CD14-positive monocyte (primary cell): ENCODE data around the gene KLHL25. TPM values are rescaled to one million over a fixed set of nuclear protein-coding genes. Genes with fewer than 3 reads are reported as not detected.

Experiments
- DNase-seq, 3 donors: peaks; one replicate each; pipeline ENCODE4 v3.0.0-alpha.2; 2011 to 2022
- H2AFZ ChIP-seq: 2 replicates; pipeline ENCODE4 v1.6.0; 2012; ENCODE audit warnings: mild to moderate bottlenecking, low read depth, low read length, inconsistent platforms; ENCODE audit not compliant: insufficient read depth, poor library complexity, severe bottlenecking
- H3K27ac ChIP-seq, 2 donors: 1 replicate in 1 of 2; 2 replicates in 1 of 2; pipeline ENCODE4 v1.5.1; 2012 to 2013; ENCODE audit warnings: low read length in 2 of 2, control low read depth in 1 of 2, inconsistent platforms in 1 of 2, low read depth in 1 of 2, mild to moderate bottlenecking in 1 of 2
- H3K27me3 ChIP-seq, 2 donors: one replicate each; pipeline versions ENCODE4 v1.6.0 to v1.6.1; 2011 to 2013; ENCODE audit warnings: low read length in 2 of 2; ENCODE audit not compliant: control insufficient read depth in 2 of 2, insufficient read depth in 2 of 2
- H3K36me3 ChIP-seq, 2 donors: replicated peaks in 1 of 2; 1 replicate in 1 of 2; 2 replicates in 1 of 2; pipeline versions ENCODE4 v1.5.1 to v1.6.1; 2012 to 2013; ENCODE audit warnings: low read length in 2 of 2, control low read depth in 1 of 2, inconsistent platforms in 1 of 2, mild to moderate bottlenecking in 1 of 2; ENCODE audit not compliant: insufficient read depth in 2 of 2, control insufficient read depth in 1 of 2
- H3K4me1 ChIP-seq, 2 donors: 1 replicate in 1 of 2; 2 replicates in 1 of 2; pipeline versions ENCODE4 v1.5.1 to v1.6.1; 2012 to 2013; ENCODE audit warnings: low read length in 2 of 2, control low read depth in 1 of 2, inconsistent platforms in 1 of 2, mild to moderate bottlenecking in 1 of 2, moderate library complexity in 1 of 2; ENCODE audit not compliant: insufficient read depth in 2 of 2, control insufficient read depth in 1 of 2
- H3K4me2 ChIP-seq: replicated peaks from 2 replicates; pipeline ENCODE3; 2012; ENCODE audit warnings: low read length, moderate library complexity, mild to moderate bottlenecking; ENCODE audit not compliant: poor library complexity, severe bottlenecking; ENCODE audit errors: extremely low read depth
- H3K4me3 ChIP-seq, 3 experiments: fragments of 200-600 bp in 1 of 3; sonication (generic) in 1 of 3; replicated peaks in 1 of 3; 1 replicate in 2 of 3; 2 replicates in 1 of 3; pipeline ENCODE4 v1.5.1; 2011 to 2013; ENCODE audit warnings: low read length in 3 of 3, mild to moderate bottlenecking in 3 of 3, control low read depth in 2 of 3, low read depth in 2 of 3, inconsistent platforms in 1 of 3, moderate library complexity in 1 of 3
- H3K79me2 ChIP-seq: 2 replicates; pipeline ENCODE4 v1.6.0; 2012; ENCODE audit warnings: mild to moderate bottlenecking, control low read depth, inconsistent platforms, low read length, moderate library complexity; ENCODE audit not compliant: insufficient read depth
- H3K9ac ChIP-seq: 2 replicates; pipeline ENCODE4 v1.6.0; 2017; ENCODE audit warnings: low read length, mild to moderate bottlenecking; ENCODE audit not compliant: insufficient read depth, poor library complexity, severe bottlenecking
- H3K9me3 ChIP-seq, 2 donors: replicated peaks in 1 of 2; 1 replicate in 1 of 2; 2 replicates in 1 of 2; pipeline versions ENCODE4 v1.5.1 to v1.6.1; 2012 to 2013; ENCODE audit warnings: low read length in 2 of 2, control low read depth in 1 of 2; ENCODE audit not compliant: control insufficient read depth in 1 of 2, insufficient read depth in 1 of 2
- H4K20me1 ChIP-seq: 2 replicates; pipeline ENCODE4 v1.6.0; 2012; ENCODE audit warnings: mild to moderate bottlenecking, low read length, control low read depth, moderate library complexity; ENCODE audit not compliant: insufficient read depth
- H3K27ac Mint-ChIP-seq, 7 donors: one replicate each; pipeline ENCODE4 v1.8.0; 2020; ENCODE audit warnings: mild to moderate bottlenecking in 7 of 7, mixed read lengths in 7 of 7, moderate library complexity in 6 of 7, inconsistent platforms in 2 of 7
- H3K27me3 Mint-ChIP-seq, 3 donors: one replicate each; pipeline ENCODE4 v1.8.0; 2021 to 2022; ENCODE audit warnings: low read depth in 3 of 3, mild to moderate bottlenecking in 3 of 3, mixed read lengths in 3 of 3, moderate library complexity in 3 of 3, inconsistent platforms in 1 of 3
- H3K36me3 Mint-ChIP-seq, 2 donors: one replicate each; pipeline ENCODE4 v1.8.0; 2020; ENCODE audit warnings: mixed read lengths in 2 of 2, inconsistent platforms in 1 of 2, mild to moderate bottlenecking in 1 of 2
- H3K4me1 Mint-ChIP-seq: one replicate; pipeline ENCODE4 v1.8.0; 2020; ENCODE audit warnings: mild to moderate bottlenecking, mixed read lengths
- H3K4me3 Mint-ChIP-seq, 2 donors: one replicate each; pipeline ENCODE4 v1.8.0; 2020; ENCODE audit warnings: mild to moderate bottlenecking in 2 of 2, mixed read lengths in 2 of 2, moderate library complexity in 1 of 2
- H3K9me3 Mint-ChIP-seq, 7 donors: one replicate each; pipeline ENCODE4 v1.8.0; 2020 to 2022; ENCODE audit warnings: mixed read lengths in 7 of 7, mild to moderate bottlenecking in 6 of 7, moderate library complexity in 6 of 7, inconsistent platforms in 2 of 7
- CTCF ChIP-seq: fragments of 200-600 bp; IDR thresholded peaks from one replicate; pipeline ENCODE4 v1.8.0; 2022; ENCODE audit warnings: antibody characterized with exemption, mild to moderate bottlenecking
- WGBS: methylation state at CpG from one replicate; pipeline ENCODE4 v1.1.5; 2013; ENCODE audit warnings: missing lambda C conversion rate; ENCODE audit not compliant: insufficient coverage; 5-methylcytosine and 5-hydroxymethylcytosine counted together
- intact Hi-C, 2 donors: fragments of 100-400 bp; cut with micrococcal nuclease; formaldehyde crosslinking; loops; one replicate each; pipeline versions ENCODE4 v1.15.0 to v1.15.1; 2023
- polyA plus RNA-seq, 3 donors: library from polyadenylated mRNA; depleted of rRNA in 1 of 3; unstranded in 2 of 3; stranded (reverse) in 1 of 3; fragments of 300-500 nt in 2 of 3; fragments of >200 nt in 1 of 3; fragmentation: Illumina TruSeq in 2 of 3; gene quantifications; 1 replicate in 2 of 3; 2 replicates in 1 of 3; pipeline ENCODE4 v1.2.3, GENCODE V29; 2012 to 2021
- small RNA-seq: library from RNA; depleted of rRNA; stranded (forward); fragments of <200 nt; gene quantifications from one replicate; pipeline ENCODE3, GENCODE V24; 2012; ENCODE audit warnings: low read depth; ENCODE audit not compliant: insufficient read length

The KLHL25 gene
- polyA plus RNA-seq, 3 donors: 0.27 to 0.60 (median 0.40) TPM

GRCh38 chr15:85710340-85710842 is 84.3 kb downstream of the KLHL25 start:
- Histone ChIP-seq H3K4me2 (no peak overlapping the region), H3K36me3 (peaks cover 85 to 98% of the 10 kb centered on the region in 2 donors), H4K20me1 (peaks cover 99% of the 10 kb centered on the region), H2AFZ (no peak overlapping the region), H3K79me2 (peaks cover 39% of the 10 kb centered on the region), H3K27ac (peak overlapping the region in 1 of 2 donors; percentile 66), H3K9me3 (no peaks in the 10 kb centered on the region), H3K4me3 (no peak overlapping the region), H3K27me3 (no peaks in the 10 kb centered on the region), H3K4me1 (peaks cover 18 to 19% of the 10 kb centered on the region in 2 donors), H3K9ac (no peak overlapping the region)
- intact Hi-C loops: no loop called here
- Mint-ChIP-seq H3K27ac (peak overlapping the region in 4 of 7 donors; percentile 35 to 88 (median 64)), H3K9me3 (no peaks in the 10 kb centered on the region), H3K4me1 (peaks cover 24% of the 10 kb centered on the region), H3K36me3 (peaks cover 75 to 95% of the 10 kb centered on the region in 2 donors), H3K4me3 (no peak overlapping the region), H3K27me3 (no peaks in the 10 kb centered on the region)
- WGBS: no CpG with 5 or more reads among the region's 7 CpGs
- no peak for TF ChIP-seq CTCF
- DNase-seq: no peak

Small RNA genes within 50 kb of the gene (small RNA-seq; reads per million reads assigned to genes)
- gene AC021739.1 (not detected), gene MIR1276 (not detected), gene MIR548AP (not detected), gene RNU6-231P (not detected)
